K562 (cell line): Measurements from ENCODE around the gene MLXIPL.

Experiments used
- CREB1 ChIP-seq, 2 experiments: sonication (generic) in 1 of 2; formaldehyde crosslinking in 1 of 2; IDR thresholded peaks; 2 replicates each; pipeline versions ENCODE4 v1.6.1 to v1.8.0; 2012 to 2022; ENCODE audit warnings: inconsistent platforms in 1 of 2, mild to moderate bottlenecking in 1 of 2, missing genetic modification reagents in 1 of 2, moderate library complexity in 1 of 2
- GTF2A2 ChIP-seq: IDR thresholded peaks from 2 replicates; pipeline ENCODE4 v1.6.1; 2016; ENCODE audit warnings: mild to moderate bottlenecking, missing genetic modification characterization, missing compliant biosample characterization
- RAD21 ChIP-seq, 2 experiments: fragments of 250-450 bp in 1 of 2; fragments of 450-650 bp in 1 of 2; sonication (Bioruptor Pico) in 1 of 2; formaldehyde crosslinking in 1 of 2; IDR thresholded peaks in 1 of 2; conservative IDR thresholded peaks in 1 of 2; 2 replicates each; pipeline versions ENCODE4 v1.4.0 to v1.8.0; 2020 to 2022; ENCODE audit warnings: mild to moderate bottlenecking in 2 of 2, moderate library complexity in 1 of 2

DNA sequence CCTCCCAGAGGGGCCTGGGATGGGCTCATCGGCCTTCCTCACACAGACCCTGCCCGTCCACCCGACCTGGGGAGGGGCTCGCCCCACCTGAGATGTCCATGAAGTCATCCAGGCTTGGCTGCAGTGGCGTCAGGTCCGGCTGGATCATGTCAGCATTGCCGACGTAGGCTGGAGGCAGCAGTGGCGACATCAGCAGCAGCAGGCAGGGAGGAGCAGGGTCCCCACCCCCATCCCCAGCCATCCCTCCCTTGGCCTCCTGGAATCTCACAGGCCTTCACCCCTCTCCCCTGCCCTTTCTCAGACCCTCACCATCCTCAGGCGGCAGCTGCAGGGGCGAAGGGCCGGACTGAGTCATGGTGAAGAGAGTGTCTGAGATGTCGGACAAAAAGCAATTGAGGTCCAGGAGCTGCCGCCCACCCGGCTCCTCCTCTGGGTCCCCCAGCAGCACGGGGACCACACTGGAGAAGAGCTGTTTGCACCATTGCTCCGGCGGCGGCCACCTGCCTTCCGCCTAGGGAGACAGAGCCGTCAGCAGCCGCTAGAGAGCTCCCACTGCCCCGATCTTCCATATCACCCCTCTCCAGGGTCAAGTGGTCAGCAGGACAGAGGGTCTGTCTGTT is 18.6 kb downstream of the MLXIPL start:
- TF ChIP-seq RAD21 (CRISPR knock-in tag; conservative IDR thresholded peaks at IDR 0.05 in 1 of 2, IDR thresholded peaks at IDR 0.05 in 1 of 2) = no peak
- peak; percentile 48; the same call in 1 of the 2 replicates for TF ChIP-seq CREB1 (IDR thresholded peaks at IDR 0.05)
- TF ChIP-seq CREB1 (CRISPR knock-in tag; IDR thresholded peaks at IDR 0.05) = no peak
- TF ChIP-seq GTF2A2 (tag) = no peak
